ENCODE data around the gene THSD7A.

Gene THSD7A

DNA sequence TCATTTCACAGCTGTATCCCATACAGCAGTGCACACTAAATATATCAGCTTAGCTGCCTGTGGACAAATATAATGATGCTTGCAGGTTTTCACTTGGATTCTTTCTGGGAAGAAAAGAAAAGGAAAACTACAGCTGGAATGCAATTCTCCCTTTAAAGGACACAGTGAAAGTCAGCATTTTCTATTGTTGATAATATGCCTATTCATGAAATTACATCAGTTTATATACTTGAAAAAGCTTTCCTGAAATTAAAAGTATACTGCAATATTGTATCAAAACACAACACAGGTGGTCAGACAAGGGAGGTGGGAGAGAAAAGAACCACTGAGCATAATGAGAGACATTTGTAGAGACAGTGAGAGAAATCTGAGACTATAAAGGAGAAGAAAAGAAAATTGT, 20.3 kb downstream of the THSD7A start:
- DNase-seq, result no peak

DNA sequence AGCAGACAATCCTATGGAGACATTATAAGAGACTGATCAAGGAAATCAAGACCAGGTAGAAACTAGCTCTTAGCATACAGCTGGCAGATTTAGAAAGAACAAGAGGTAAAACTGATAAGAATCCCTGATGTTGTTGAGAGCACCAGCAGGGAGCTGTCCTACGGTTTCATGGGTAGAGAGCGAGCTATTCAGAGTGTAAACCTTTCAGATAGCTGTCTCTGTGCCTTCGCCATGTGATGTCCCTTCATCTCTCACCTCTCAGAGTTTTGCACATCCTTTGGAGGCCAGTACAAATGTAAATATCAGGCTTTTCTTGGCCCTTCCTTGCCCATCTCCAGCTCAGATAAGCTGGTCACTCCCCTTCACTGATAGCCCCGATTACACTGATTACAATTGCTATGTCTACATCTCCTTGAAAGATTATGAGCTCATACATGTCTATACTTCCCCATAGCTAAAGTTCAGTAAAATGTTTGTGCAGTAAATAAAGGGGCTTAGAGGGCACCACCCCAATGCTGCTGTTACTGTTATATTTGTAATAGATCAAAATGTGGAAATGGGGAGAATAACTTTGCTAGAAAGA, 21.9 kb downstream of the THSD7A start:
- DNase-seq, result no peak

- DNase-seq, result no peak
Measured at GRCh38 chr7:11807000-11807399, 25.0 kb downstream of the THSD7A start.

GRCh38 chr7:11804621-11805020, 27.4 kb downstream of the THSD7A start:
- DNase-seq, result no peak

DNA sequence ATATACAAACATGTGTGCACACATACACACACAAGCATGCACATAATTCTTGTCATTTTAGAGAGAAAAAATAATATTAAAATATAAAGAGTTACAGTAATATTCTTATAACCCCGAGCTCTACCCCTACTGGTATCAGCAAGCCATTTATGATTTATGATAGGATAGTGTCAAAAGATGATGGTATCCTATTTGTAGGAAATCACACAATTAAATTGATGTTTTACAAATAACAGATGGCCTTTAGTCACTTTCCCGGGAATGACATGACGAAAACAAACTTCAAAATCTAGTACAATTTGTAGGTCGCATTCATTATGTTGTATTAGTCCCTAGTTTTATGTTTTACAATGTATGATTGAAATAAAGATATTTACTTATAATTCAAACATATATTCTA, 36.8 kb downstream of the THSD7A start:
- no peak for DNase-seq

DNA sequence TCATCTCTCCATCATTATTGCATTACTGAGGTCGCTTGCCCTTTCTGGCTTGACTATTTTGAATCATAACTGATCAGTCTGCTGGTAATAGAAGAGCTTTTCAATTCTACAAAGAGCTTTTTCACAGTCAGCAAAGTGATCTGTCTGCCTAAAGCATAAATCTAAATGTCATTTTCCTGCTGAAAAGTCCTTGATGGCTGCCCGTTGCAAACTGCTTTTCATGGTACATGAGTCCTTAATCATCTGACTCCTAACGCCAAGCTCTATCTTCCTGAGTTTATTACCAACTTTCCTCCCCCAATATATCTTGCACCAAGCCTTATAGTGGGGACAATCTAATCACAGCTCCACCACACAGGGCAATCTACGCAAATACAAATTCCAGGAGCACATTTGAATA, 39.8 kb downstream of the THSD7A start:
- no peak for DNase-seq

DNA sequence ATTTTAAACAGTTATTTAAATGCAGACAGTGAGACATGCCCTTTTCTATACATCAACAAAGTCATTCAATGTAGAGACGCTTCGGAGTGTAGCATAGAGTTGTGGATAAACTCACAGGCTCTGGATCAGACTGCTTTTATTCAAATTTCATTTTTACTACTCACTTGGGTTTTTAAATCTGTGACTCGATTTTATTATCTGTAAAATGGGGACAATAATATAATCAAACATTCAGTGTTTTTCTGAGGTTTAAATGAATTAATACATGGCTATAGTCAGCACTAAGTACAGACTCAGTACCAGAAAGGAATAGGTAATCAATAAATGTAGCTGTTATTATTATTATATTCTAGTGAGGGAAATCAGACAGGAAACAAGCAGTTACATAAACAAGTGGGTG, 43.4 kb downstream of the THSD7A start:
- DNase-seq, result no peak

DNA sequence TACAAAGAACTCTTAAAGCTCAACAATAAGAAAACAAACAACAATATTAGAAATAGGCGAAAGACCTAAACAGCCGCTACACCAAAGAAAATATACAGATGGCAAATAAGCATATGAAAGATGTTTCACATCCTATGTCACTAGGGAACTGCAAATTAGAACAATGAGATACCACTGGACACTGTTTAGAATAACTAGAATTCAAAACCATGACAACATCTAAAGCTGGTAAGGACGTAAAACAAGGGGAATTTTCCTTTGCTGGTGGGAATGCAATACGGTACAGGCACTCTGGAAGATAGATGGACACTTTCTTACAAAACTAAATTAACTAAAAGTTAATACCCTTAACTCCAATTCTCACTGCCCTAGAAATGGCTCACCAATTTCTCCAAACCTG, 44.5 kb downstream of the THSD7A start:
- DNase-seq, result no peak

- DNase-seq, result no peak
Measured at GRCh38 chr7:11786186-11786585, 45.8 kb downstream of the THSD7A start.

DNA sequence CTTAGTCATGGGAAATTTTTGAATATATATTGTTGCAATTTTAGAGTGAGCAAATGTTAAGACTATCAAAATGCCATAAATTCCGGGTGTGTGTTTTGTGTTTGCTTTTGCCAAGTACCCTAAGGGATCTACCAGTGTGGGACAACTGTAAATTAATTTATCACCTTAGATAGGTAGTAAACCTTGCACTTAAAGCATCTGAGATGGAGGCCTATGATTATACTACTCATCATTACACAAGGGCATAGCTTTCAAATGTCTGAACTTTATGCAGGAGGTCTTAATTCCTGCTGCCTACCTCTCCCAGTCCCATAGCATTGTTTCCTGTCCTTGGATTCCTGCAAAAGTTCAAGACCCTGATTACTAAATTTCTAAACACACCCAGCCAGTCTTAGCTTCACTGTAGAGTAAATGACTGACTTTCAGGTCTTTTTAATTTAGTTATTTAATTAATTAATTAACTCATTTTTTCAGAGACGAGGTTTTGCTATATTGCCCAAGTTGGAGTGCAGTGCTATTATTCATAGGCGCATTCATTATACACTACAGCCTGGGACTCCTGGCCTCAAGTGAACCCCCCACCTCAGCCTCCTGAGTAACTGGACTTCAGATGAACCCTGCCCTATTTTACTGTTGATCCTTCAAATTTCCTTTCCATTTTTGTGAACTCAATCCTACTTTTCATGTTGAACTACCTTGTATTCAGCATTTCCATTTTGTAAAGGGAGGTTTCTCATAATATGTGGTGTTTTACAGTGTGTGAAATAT, 47.0 kb downstream of the THSD7A start:
- no peak for DNase-seq

DNA sequence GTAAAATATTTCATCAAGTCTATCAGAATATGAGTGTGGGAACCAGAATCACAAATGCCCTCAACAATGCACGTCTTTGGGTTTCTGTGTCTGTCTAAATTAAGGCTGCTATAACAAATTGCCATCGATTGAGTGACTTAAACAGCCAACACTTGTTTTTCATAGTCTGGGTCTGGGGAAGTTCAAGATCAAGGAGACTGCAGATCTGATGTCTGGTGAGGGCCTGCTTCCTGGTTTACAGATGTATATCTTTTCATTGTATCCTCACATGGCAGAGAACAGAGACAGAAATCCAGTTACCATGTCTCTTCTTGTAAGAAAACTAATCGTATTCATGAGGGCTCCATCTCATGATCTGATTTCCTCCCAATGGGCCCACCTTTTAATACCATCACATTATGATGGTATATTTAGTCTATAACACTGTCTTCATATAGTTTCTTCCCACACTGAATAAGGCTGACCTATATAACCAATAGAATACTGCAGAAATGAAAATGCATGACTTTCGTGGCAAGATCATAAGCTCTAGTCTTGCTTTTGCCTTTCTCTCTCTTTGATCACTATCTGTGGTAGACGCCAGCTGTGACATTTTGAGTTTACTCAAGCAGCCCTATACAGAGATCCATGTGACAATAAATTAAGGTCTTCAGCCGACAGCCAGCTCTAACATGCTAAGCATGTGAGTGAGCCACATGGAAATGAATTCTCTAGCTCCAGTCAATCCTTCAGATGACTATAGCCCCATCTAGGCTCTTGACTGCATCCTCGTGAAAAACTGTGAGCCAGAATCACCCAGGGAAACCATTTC, 51.9 kb downstream of the THSD7A start:
- no peak for DNase-seq

GRCh38 chr7:11776039-11776438, 56.0 kb downstream of the THSD7A start:
- DNase-seq, result no peak

- no peak for DNase-seq
Measured at GRCh38 chr7:11775401-11775800, 56.6 kb downstream of the THSD7A start.

GRCh38 chr7:11768263-11768662, 63.7 kb downstream of the THSD7A start:
- peak; percentile 17 for DNase-seq

GRCh38 chr7:11767148-11767547, 64.8 kb downstream of the THSD7A start:
- peak; percentile 74 for DNase-seq

GRCh38 chr7:11760372-11760771, 71.6 kb downstream of the THSD7A start:
- peak; percentile 96 for DNase-seq

DNA sequence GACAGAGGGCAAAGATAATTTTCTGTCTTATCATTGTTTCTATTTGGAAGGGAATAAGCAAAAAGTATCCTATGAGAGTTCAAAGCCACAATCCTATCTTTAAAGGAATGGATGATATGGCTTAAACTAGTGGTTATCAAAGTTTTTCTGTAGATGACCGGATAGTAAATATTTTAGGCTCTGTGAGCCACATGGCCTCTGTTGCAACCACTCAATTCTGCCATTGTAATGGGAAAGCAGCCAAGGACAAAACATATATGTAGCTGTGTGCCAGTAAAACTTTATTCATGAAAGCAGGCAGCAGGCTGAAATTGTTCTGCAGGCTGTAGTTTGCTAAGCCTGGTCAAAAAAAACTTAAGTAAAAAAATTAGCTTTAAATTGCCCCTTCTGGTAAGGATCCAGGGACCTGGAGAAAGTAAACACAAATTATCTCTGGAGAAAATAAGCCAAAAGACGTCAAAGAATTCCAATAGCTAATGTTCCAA, 73.3 kb downstream of the THSD7A start:
- DNase-seq, result no peak

- DNase-seq, result no peak
Measured at GRCh38 chr7:11757153-11757552, 74.8 kb downstream of the THSD7A start.

GRCh38 chr7:11754933-11755332, 77.1 kb downstream of the THSD7A start:
- DNase-seq, result no peak

DNA sequence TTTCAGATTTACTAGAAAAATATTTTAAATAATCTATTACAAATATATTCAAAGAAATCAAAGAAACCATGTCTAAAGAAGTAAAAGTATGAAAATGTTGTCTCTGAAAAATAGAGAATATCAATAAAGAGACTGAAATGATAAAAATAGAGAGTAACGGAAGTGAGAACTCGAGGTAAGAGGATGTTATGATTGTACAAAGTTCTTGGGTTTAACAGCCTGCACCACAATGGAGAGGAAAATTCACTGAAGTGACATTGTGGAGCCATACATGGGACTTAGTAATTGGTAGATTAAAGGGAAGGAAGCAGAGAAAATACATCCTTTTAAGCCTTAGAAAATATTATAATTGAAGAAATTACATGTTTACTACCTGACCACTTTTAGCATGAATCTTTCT, 77.9 kb downstream of the THSD7A start:
- peak; percentile 73 for DNase-seq

DNA sequence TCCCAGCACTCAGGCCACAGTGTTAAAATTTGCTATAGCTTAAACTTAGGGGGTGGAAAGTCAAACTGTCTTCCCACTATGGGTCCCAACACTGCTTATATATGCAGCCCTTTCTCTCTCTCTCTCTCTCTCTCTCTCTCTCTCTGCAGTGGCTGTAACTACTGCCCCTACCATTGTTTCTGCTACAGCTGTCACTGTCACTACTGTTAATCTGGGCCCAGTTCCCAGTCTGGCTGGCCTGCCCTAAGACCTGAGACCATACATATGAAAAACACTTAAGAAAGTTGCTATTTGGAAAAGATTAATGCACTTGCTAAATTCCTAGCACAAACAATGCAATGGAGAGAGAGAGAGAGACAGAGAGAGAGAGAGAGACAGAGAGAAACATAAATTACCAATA, 78.6 kb downstream of the THSD7A start:
- peak; percentile 10 for DNase-seq

- no peak for DNase-seq
Measured at GRCh38 chr7:11751807-11752389, 80.1 kb downstream of the THSD7A start.

DNA sequence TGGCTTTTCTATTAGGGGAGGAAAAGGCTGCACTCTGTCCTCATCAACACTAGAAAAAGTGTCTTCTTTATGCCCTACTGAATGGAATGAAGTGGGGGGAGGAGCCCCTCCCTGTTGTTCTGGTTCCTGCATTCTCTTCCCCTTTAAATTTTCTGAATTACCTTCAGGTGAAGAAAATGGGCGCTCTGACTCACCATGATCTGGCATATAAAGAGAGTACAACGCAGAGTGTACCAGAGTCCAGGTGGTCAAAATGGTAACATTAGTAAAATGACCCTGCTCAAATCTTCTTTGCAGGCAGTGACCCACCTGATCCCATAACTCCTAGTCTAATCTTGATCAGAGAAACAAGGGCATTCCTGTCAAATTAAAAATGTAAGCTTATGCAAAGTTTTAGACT, 80.7 kb downstream of the THSD7A start:
- no peak for DNase-seq

DNA sequence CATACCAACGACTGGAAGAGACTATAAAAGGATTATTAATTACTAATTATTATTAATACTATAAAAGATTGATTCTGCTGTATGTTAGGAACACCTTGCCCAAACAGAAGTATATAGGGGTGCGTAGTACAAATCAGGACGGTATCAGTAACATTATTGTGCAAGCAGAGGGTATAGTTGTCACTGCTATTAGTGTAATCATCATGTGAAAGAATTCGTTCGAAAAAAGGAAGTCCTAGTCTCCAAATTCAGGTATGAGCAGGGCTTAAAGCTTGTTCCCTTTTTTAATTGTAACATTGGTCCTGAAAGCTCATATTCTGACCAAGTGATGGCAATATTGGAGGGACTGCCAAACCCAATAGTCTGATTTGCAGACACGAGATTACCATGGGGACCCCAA, 81.8 kb downstream of the THSD7A start:
- DNase-seq, result peak; percentile 40

Measured in MV-4-11 (cell line).